HepG2 (cell line): ENCODE data around the gene BCAS3.

ENCODE experiments used
- CHD2 ChIP-seq: IDR thresholded peaks from 2 replicates; pipeline ENCODE4 v1.6.1; 2011; ENCODE audit warnings: low read depth, low read length, improper control_type of control experiment
- CTCF ChIP-seq: sonication (generic); formaldehyde crosslinking; IDR thresholded peaks from 2 replicates; pipeline ENCODE4 v1.5.0; 2020; ENCODE audit warnings: mild to moderate bottlenecking, missing genetic modification reagents, moderate library complexity
- NFYB ChIP-seq: sonication (generic); formaldehyde crosslinking; IDR thresholded peaks from 2 replicates; pipeline ENCODE4 v1.4.0; 2020; ENCODE audit warnings: missing genetic modification reagents
- PBX3 ChIP-seq: sonication (generic); formaldehyde crosslinking; IDR thresholded peaks from 2 replicates; pipeline ENCODE4 v1.8.1; 2023; ENCODE audit warnings: missing genetic modification reagents, inconsistent platforms, borderline replicate concordance
- POLR2AphosphoS5 ChIP-seq: IDR thresholded peaks from 2 replicates; pipeline ENCODE4 v1.6.1; 2012; ENCODE audit warnings: low read depth, low read length
- RFX5 ChIP-seq: IDR thresholded peaks from 2 replicates; pipeline ENCODE4 v1.6.1; 2011; ENCODE audit warnings: low read depth, low read length, improper control_type of control experiment
- RXRA ChIP-seq: sonication (generic); formaldehyde crosslinking; IDR thresholded peaks from 2 replicates; pipeline ENCODE4 v1.5.1; 2020; ENCODE audit warnings: missing genetic modification reagents
- ZFP91 ChIP-seq: sonication (generic); formaldehyde crosslinking; IDR thresholded peaks from 2 replicates; pipeline ENCODE4 v1.9.0; 2022; ENCODE audit warnings: missing genetic modification reagents, mild to moderate bottlenecking, borderline replicate concordance
- ZNF496 ChIP-seq: sonication (generic); formaldehyde crosslinking; IDR thresholded peaks from 2 replicates; pipeline ENCODE4 v1.8.1; 2023; ENCODE audit warnings: mild to moderate bottlenecking, moderate library complexity, missing genetic modification reagents; ENCODE audit not compliant: insufficient replicate concordance
- TF ChIP-seq, protein P1 (sequence below): IDR thresholded peaks from 2 replicates; pipeline ENCODE4 v1.6.1; 2012; ENCODE audit warnings: inconsistent platforms
- TF ChIP-seq, protein P2 (sequence below): sonication (generic); formaldehyde crosslinking; IDR thresholded peaks from 2 replicates; pipeline ENCODE4 v1.9.0; 2021; ENCODE audit warnings: missing genetic modification reagents, mild to moderate bottlenecking, borderline replicate concordance

- TF ChIP-seq, protein P1, sequence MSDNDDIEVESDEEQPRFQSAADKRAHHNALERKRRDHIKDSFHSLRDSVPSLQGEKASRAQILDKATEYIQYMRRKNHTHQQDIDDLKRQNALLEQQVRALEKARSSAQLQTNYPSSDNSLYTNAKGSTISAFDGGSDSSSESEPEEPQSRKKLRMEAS = no peak
- TF ChIP-seq RFX5 (no peak), CTCF (CRISPR knock-in tag) (peak; percentile 51), PBX3 (no peak), POLR2AphosphoS5 (no peak), NFYB (CRISPR knock-in tag) (no peak), ZFP91 (CRISPR knock-in tag) (no peak), ZNF496 (CRISPR knock-in tag) (no peak), RXRA (CRISPR knock-in tag) (no peak), CHD2 (no peak)
- TF ChIP-seq, protein P2, sequence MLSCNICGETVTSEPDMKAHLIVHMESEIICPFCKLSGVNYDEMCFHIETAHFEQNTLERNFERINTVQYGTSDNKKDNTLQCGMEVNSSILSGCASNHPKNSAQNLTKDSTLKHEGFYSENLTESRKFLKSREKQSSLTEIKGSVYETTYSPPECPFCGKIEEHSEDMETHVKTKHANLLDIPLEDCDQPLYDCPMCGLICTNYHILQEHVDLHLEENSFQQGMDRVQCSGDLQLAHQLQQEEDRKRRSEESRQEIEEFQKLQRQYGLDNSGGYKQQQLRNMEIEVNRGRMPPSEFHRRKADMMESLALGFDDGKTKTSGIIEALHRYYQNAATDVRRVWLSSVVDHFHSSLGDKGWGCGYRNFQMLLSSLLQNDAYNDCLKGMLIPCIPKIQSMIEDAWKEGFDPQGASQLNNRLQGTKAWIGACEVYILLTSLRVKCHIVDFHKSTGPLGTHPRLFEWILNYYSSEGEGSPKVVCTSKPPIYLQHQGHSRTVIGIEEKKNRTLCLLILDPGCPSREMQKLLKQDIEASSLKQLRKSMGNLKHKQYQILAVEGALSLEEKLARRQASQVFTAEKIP (CRISPR knock-in tag) = no peak
Observed at GRCh38 chr17:61349350-61349749, 671.7 kb downstream of the BCAS3 start.
